ENCODE measurements around the gene CCDC171.

CCDC171 gene

GRCh38 chr9:15640121-15640520, 87.3 kb downstream of the CCDC171 start:
- ChIA-PET POLR2A (no interaction called here), CTCF (interaction anchor here (1.0 to 1.1 kb wide), 2 partner anchors 18 to 184 kb away, joined by 4 to 5 read pairs; no protein-coding TSS in a partner anchor)
- Histone ChIP-seq H3K36me3 (ENCODE audit: control insufficient read depth in 2 of 2, insufficient read depth in 1 of 2, low read length in 2 of 2) (no peaks in the 10 kb centered on the region), H3K4me1 (ENCODE audit: control insufficient read depth, insufficient read depth, low read length) (no peaks in the 10 kb centered on the region), H3K9me3 (ENCODE audit: control insufficient read depth, insufficient read depth, low read depth, low read length) (no peaks in the 10 kb centered on the region), H3K27ac (ENCODE audit: extremely low read depth, low read depth, low read length) (no peak overlapping the region), H3K4me3 (ENCODE audit: low read depth, low read length) (no peak overlapping the region)
- no peak for TF ChIP-seq ZNF214 (tag by site-specific recombination; IDR thresholded peaks at IDR 0.05; ENCODE audit: borderline replicate concordance)
- TF ChIP-seq ZNF311 (tag by site-specific recombination; IDR thresholded peaks at IDR 0.05; ENCODE audit: borderline replicate concordance): no peak

- Histone ChIP-seq H3K4me3 (ENCODE audit: low read depth, low read length) (no peak overlapping the region), H3K36me3 (ENCODE audit: control insufficient read depth in 2 of 2, insufficient read depth in 1 of 2, low read length in 2 of 2) (no peaks in the 10 kb centered on the region), H3K27ac (ENCODE audit: extremely low read depth, low read depth, low read length) (no peak overlapping the region), H3K9me3 (ENCODE audit: control insufficient read depth, insufficient read depth, low read depth, low read length) (no peaks in the 10 kb centered on the region), H3K4me1 (ENCODE audit: control insufficient read depth, insufficient read depth, low read length) (no peaks in the 10 kb centered on the region)
- POLR2A ChIA-PET: interaction anchor here (1.1 kb wide), 1 partner anchor 89 kb away, joined by 4 read pairs; the partner anchor contains the start of gene CCDC171
- TF ChIP-seq ZBTB17 (tag by site-specific recombination; IDR thresholded peaks at IDR 0.05): no peak
- no peak for TF ChIP-seq ZSCAN4 (tag by site-specific recombination; IDR thresholded peaks at IDR 0.05)
- no peak for TF ChIP-seq HIC1 (tag by site-specific recombination; IDR thresholded peaks at IDR 0.05)
- TF ChIP-seq, protein P1, sequence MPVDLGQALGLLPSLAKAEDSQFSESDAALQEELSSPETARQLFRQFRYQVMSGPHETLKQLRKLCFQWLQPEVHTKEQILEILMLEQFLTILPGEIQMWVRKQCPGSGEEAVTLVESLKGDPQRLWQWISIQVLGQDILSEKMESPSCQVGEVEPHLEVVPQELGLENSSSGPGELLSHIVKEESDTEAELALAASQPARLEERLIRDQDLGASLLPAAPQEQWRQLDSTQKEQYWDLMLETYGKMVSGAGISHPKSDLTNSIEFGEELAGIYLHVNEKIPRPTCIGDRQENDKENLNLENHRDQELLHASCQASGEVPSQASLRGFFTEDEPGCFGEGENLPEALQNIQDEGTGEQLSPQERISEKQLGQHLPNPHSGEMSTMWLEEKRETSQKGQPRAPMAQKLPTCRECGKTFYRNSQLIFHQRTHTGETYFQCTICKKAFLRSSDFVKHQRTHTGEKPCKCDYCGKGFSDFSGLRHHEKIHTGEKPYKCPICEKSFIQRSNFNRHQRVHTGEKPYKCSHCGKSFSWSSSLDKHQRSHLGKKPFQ (tag by site-specific recombination; IDR thresholded peaks at IDR 0.05): no peak
- no peak for TF ChIP-seq IKZF3 (tag by site-specific recombination; IDR thresholded peaks at IDR 0.05)
- no peak for TF ChIP-seq RBAK (tag by site-specific recombination; IDR thresholded peaks at IDR 0.05)
- TF ChIP-seq ZNF521 (tag by site-specific recombination; IDR thresholded peaks at IDR 0.05): no peak
- no peak for TF ChIP-seq ZNF677 (tag by site-specific recombination; IDR thresholded peaks at IDR 0.05)
- no peak for TF ChIP-seq ZNF639 (tag by site-specific recombination; IDR thresholded peaks at IDR 0.05)
- no peak for TF ChIP-seq ZNF555 (tag by site-specific recombination; conservative IDR thresholded peaks at IDR 0.05)
- CTCF ChIA-PET: interaction anchor here (0.6 to 1.4 kb wide), 9 partner anchors 13 to 499 kb away, joined by 3 to 10 read pairs (median 3); no protein-coding TSS in a partner anchor
These were observed 88.4 kb downstream of the CCDC171 start for GRCh38 chr9:15641291-15641690.

DNA sequence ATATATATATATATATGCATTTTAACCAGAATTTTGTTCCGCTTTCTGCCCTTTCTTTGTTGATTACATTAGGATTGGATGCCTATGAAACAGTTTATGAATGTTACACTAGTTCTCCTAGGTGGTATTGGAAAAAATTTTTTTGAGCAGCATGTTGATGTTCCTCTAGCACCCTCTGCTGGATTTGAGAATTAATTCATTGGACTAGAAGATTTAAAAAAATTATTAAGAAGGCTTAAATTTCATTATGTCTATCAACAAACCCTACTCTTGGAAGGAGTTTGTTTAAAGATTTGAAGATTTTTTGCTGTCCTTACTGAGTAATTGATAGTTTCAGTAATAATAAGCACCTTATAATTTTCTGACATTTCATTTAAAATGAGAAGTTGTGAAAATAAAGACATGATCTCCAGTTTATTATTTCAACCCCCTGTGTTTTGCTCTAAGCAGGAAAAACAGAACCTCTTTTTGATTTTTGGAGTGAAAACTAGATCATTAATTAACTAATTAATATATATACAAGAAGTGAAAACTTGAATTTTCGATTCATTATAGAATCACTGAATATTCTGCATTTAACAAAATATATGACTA, 89.6 kb downstream of the CCDC171 start:
- CTCF ChIA-PET: interaction anchor here (1.0 to 1.6 kb wide), 7 partner anchors 23 to 432 kb away, joined by 3 to 10 read pairs (median 3); no protein-coding TSS in a partner anchor
- H3K27ac ChIP-seq (ENCODE audit: extremely low read depth, low read depth, low read length): no peak overlapping the region
- no peaks in the 10 kb centered on the region for H3K9me3 ChIP-seq (ENCODE audit: control insufficient read depth, insufficient read depth, low read depth, low read length)
- H3K4me1 ChIP-seq (ENCODE audit: control insufficient read depth, insufficient read depth, low read length): no peaks in the 10 kb centered on the region
- H3K36me3 ChIP-seq (ENCODE audit: control insufficient read depth in 2 of 2, insufficient read depth in 1 of 2, low read length in 2 of 2): no peaks in the 10 kb centered on the region
- no peak overlapping the region for H3K4me3 ChIP-seq (ENCODE audit: low read depth, low read length)
- POLR2A ChIA-PET: no interaction called here
- no peak for TF ChIP-seq ZBTB11 (tag by site-specific recombination; conservative IDR thresholded peaks at IDR 0.05; ENCODE audit: low read depth)
- peak; percentile 52 for TF ChIP-seq ZNF654 (tag by site-specific recombination; IDR thresholded peaks at IDR 0.05; ENCODE audit: low read depth)

Measured in HEK293 (cell line).